Mesenchymal stem cell (in vitro differentiated cells and primary cell): Measurements from ENCODE around the gene ZNRF2.

ENCODE experiments used
- DNase-seq: peaks from one replicate; pipeline ENCODE4 v3.0.0-alpha.2; 2013
- H2AFZ ChIP-seq: one replicate; pipeline ENCODE4 v1.6.1; 2013; ENCODE audit warnings: low read depth, mild to moderate bottlenecking, control low read depth, inconsistent platforms, low read length, moderate library complexity
- H2AK5ac ChIP-seq: 2 replicates; pipeline ENCODE4 v1.6.1; 2013; ENCODE audit warnings: low read length, moderate library complexity, mild to moderate bottlenecking, inconsistent platforms; ENCODE audit not compliant: severe bottlenecking
- H2BK120ac ChIP-seq: one replicate; pipeline ENCODE4 v1.6.1; 2013; ENCODE audit warnings: low read depth, mild to moderate bottlenecking, inconsistent platforms, low read length, moderate library complexity
- H2BK12ac ChIP-seq, 2 experiments: one replicate each; pipeline ENCODE4 v1.6.1; 2013; ENCODE audit warnings: inconsistent platforms in 2 of 2, low read length in 2 of 2, mild to moderate bottlenecking in 2 of 2, moderate library complexity in 2 of 2, control low read depth in 1 of 2
- H2BK15ac ChIP-seq: one replicate; pipeline ENCODE4 v1.6.1; 2013; ENCODE audit warnings: mild to moderate bottlenecking, low read depth, inconsistent platforms; ENCODE audit not compliant: poor library complexity, severe bottlenecking
- H2BK5ac ChIP-seq: 2 replicates; pipeline ENCODE4 v1.6.1; 2013; ENCODE audit warnings: low read depth, mild to moderate bottlenecking, low read length, control low read depth, inconsistent platforms; ENCODE audit not compliant: poor library complexity, severe bottlenecking
- H3K14ac ChIP-seq, 2 experiments: one replicate each; pipeline ENCODE4 v1.6.1; 2013; ENCODE audit warnings: inconsistent platforms in 2 of 2, low read length in 2 of 2, control low read depth in 1 of 2, mild to moderate bottlenecking in 1 of 2, moderate library complexity in 1 of 2
- H3K18ac ChIP-seq, 2 experiments: one replicate each; pipeline ENCODE4 v1.6.1; 2013; ENCODE audit warnings: inconsistent platforms in 2 of 2, low read length in 2 of 2, control low read depth in 1 of 2, low read depth in 1 of 2, mild to moderate bottlenecking in 1 of 2
- H3K23ac ChIP-seq, 2 experiments: one replicate each; pipeline ENCODE4 v1.6.1; 2013; ENCODE audit warnings: inconsistent platforms in 2 of 2, low read length in 2 of 2, mild to moderate bottlenecking in 2 of 2, moderate library complexity in 2 of 2, control low read depth in 1 of 2
- H3K27ac ChIP-seq: 2 replicates; pipeline ENCODE4 v1.5.1; 2013; ENCODE audit warnings: mild to moderate bottlenecking, moderate library complexity, low read length, control low read depth, inconsistent platforms; ENCODE audit not compliant: poor library complexity, severe bottlenecking
- H3K27me3 ChIP-seq, 2 experiments: 2 replicates each; pipeline versions ENCODE4 v1.6.1 to v1.7.0; 2013; ENCODE audit warnings: low read length in 2 of 2, mild to moderate bottlenecking in 2 of 2, moderate library complexity in 2 of 2, control low read depth in 1 of 2, inconsistent platforms in 1 of 2; ENCODE audit not compliant: control insufficient read depth in 1 of 2, insufficient read depth in 1 of 2
- H3K36me3 ChIP-seq, 2 experiments: 2 replicates each; pipeline versions ENCODE4 v1.6.1 to v1.7.0; 2013; ENCODE audit warnings: low read length in 2 of 2, control low read depth in 1 of 2, inconsistent platforms in 1 of 2, low read depth in 1 of 2, mild to moderate bottlenecking in 1 of 2; ENCODE audit not compliant: insufficient read depth in 2 of 2, control insufficient read depth in 1 of 2
- H3K4ac ChIP-seq, 2 experiments: one replicate each; pipeline ENCODE4 v1.6.1; 2013; ENCODE audit warnings: inconsistent platforms in 2 of 2, low read length in 2 of 2, mild to moderate bottlenecking in 2 of 2, moderate library complexity in 2 of 2, control low read depth in 1 of 2, low read depth in 1 of 2
- H3K4me1 ChIP-seq: 2 replicates; pipeline ENCODE4 v1.6.1; 2013; ENCODE audit warnings: low read depth, low read length, control low read depth; ENCODE audit not compliant: control insufficient read depth, insufficient read depth
- H3K4me2 ChIP-seq: 2 replicates; pipeline ENCODE4 v1.6.1; 2013; ENCODE audit warnings: low read length, mild to moderate bottlenecking, inconsistent platforms; ENCODE audit not compliant: poor library complexity, severe bottlenecking
- H3K4me3 ChIP-seq, 2 experiments: 2 replicates each; pipeline versions ENCODE4 v1.5.1 to v1.7.0; 2013; ENCODE audit warnings: low read length in 2 of 2, mild to moderate bottlenecking in 2 of 2, control low read depth in 1 of 2, low read depth in 1 of 2; ENCODE audit not compliant: insufficient read depth in 1 of 2
- H3K79me1 ChIP-seq: replicated peaks from 2 replicates; pipeline ENCODE4 v1.6.1; 2013; ENCODE audit warnings: mild to moderate bottlenecking, control low read depth, low read length, inconsistent platforms; ENCODE audit not compliant: poor library complexity, severe bottlenecking
- H3K9ac ChIP-seq: 2 replicates; pipeline ENCODE4 v1.7.0; 2013; ENCODE audit warnings: mild to moderate bottlenecking, low read length, moderate library complexity
- H3K9me3 ChIP-seq: 2 replicates; pipeline ENCODE4 v1.7.0; 2013; ENCODE audit warnings: mild to moderate bottlenecking, low read length; ENCODE audit not compliant: control insufficient read depth
- H4K8ac ChIP-seq: one replicate; pipeline ENCODE4 v1.6.1; 2013; ENCODE audit warnings: inconsistent platforms, mild to moderate bottlenecking, low read length, moderate library complexity
- H4K91ac ChIP-seq: one replicate; pipeline ENCODE4 v1.6.1; 2013; ENCODE audit warnings: mild to moderate bottlenecking, low read length, inconsistent platforms
- WGBS: methylation state at CpG from one replicate; pipeline ENCODE4 v1.1.7; 2013; ENCODE audit warnings: mixed read lengths; 5-methylcytosine and 5-hydroxymethylcytosine counted together

The ZNRF2 gene

GRCh38 chr7:30323006-30323355 lies 38.6 kb downstream of the ZNRF2 start:
- Histone ChIP-seq H3K14ac (no peak overlapping the region), H3K9me3 (no peaks in the 10 kb centered on the region), H3K4ac (no peak overlapping the region), H3K4me1 (peaks cover 2% of the 10 kb centered on the region), H2BK5ac (no peak overlapping the region), H2BK120ac (no peak overlapping the region), H4K91ac (no peak overlapping the region), H2BK15ac (no peak overlapping the region), H3K27ac (no peak overlapping the region), H3K36me3 (no peaks in the 10 kb centered on the region), H4K8ac (no peak overlapping the region), H2BK12ac (no peak overlapping the region), H3K18ac (no peak overlapping the region), H3K4me2 (no peak overlapping the region), H3K9ac (no peak overlapping the region), H2AFZ (no peak overlapping the region), H3K4me3 (no peak overlapping the region), H3K27me3 (no peaks in the 10 kb centered on the region), H2AK5ac (no peak overlapping the region), H3K79me1 (peaks cover 17% of the 10 kb centered on the region), H3K23ac (no peak overlapping the region)
- 95% methylated on average over 2 of the region's 2 CpGs for WGBS
- no peak for DNase-seq

GRCh38 chr7:30327813-30328212 lies 43.4 kb downstream of the ZNRF2 start:
- H2BK5ac ChIP-seq = no peak overlapping the region
- no peaks in the 10 kb centered on the region for H3K27me3 ChIP-seq
- H3K4ac ChIP-seq = no peak overlapping the region
- no peak overlapping the region for H2BK12ac ChIP-seq
- no peak overlapping the region for H3K27ac ChIP-seq
- no peaks in the 10 kb centered on the region for H3K9me3 ChIP-seq
- no peak overlapping the region for H3K4me3 ChIP-seq
- H3K14ac ChIP-seq = peak overlapping the region in 1 of 2 experiments; percentile 74
- no peak overlapping the region for H3K23ac ChIP-seq
- no peak overlapping the region for H3K4me2 ChIP-seq
- H3K9ac ChIP-seq = no peak overlapping the region
- no peak for DNase-seq
- no peaks in the 10 kb centered on the region for H3K36me3 ChIP-seq
- no peak overlapping the region for H4K8ac ChIP-seq
- no peak overlapping the region for H2AFZ ChIP-seq
- no peak overlapping the region for H2BK15ac ChIP-seq
- no peak overlapping the region for H2AK5ac ChIP-seq
- no peak overlapping the region for H4K91ac ChIP-seq
- no peak overlapping the region for H2BK120ac ChIP-seq
- H3K79me1 ChIP-seq = peaks cover 6% of the 10 kb centered on the region
- 73% methylated on average over 1 of the region's 1 CpG for WGBS
- H3K18ac ChIP-seq = no peak overlapping the region
- H3K4me1 ChIP-seq = peaks cover 3% of the 10 kb centered on the region

DNA sequence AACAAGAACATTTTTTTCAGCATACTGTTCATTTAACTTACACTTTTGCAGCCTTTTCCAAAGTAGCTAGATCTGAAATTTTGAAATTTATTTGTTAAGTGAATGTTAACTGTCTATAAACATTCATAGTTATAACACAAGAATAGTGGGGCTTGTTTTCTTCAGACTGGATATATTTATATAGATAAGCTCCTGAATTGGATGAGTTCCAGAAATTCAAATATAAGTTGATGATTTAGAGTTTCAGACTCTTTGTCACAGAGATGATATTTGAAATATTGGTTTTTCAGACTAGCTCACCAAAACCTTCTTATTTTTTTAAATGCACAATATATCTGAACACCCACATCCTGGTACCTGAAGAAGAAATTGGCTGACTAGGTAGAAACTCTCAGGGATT lies 44.0 kb downstream of the ZNRF2 start:
- Histone ChIP-seq H2BK15ac (no peak overlapping the region), H2BK120ac (no peak overlapping the region), H2AFZ (no peak overlapping the region), H3K79me1 (peaks cover 7% of the 10 kb centered on the region), H3K27me3 (no peaks in the 10 kb centered on the region), H3K4ac (no peak overlapping the region), H3K23ac (no peak overlapping the region), H3K9ac (no peak overlapping the region), H3K27ac (no peak overlapping the region), H2BK5ac (no peak overlapping the region), H3K36me3 (no peaks in the 10 kb centered on the region), H3K4me2 (no peak overlapping the region), H2BK12ac (no peak overlapping the region), H3K4me3 (no peak overlapping the region), H3K14ac (no peak overlapping the region), H2AK5ac (no peak overlapping the region), H4K8ac (no peak overlapping the region), H3K9me3 (no peaks in the 10 kb centered on the region), H3K4me1 (peaks cover 3% of the 10 kb centered on the region), H3K18ac (no peak overlapping the region), H4K91ac (no peak overlapping the region)
- no peak for DNase-seq

- Histone ChIP-seq H2BK15ac (no peak overlapping the region), H3K4me2 (no peak overlapping the region), H3K4ac (no peak overlapping the region), H2BK5ac (no peak overlapping the region), H3K23ac (no peak overlapping the region), H4K8ac (no peak overlapping the region), H2AFZ (no peak overlapping the region), H2BK12ac (no peak overlapping the region), H3K9me3 (no peaks in the 10 kb centered on the region), H3K27me3 (no peaks in the 10 kb centered on the region), H4K91ac (no peak overlapping the region), H3K4me3 (no peak overlapping the region), H3K79me1 (peaks cover 6% of the 10 kb centered on the region), H3K36me3 (no peaks in the 10 kb centered on the region), H3K18ac (no peak overlapping the region), H3K27ac (no peak overlapping the region), H2BK120ac (no peak overlapping the region), H3K14ac (no peak overlapping the region), H3K4me1 (peaks cover 3% of the 10 kb centered on the region), H2AK5ac (no peak overlapping the region), H3K9ac (no peak overlapping the region)
- no peak for DNase-seq
- WGBS = 83% methylated on average over 3 of the region's 3 CpGs
These were observed 45.3 kb downstream of the ZNRF2 start for GRCh38 chr7:30329716-30330115.
